NK-92 (cell line): ENCODE results near the gene ERICH6.
"Not testable (repeated sequence)": the region's sequence is repeated elsewhere in the genome, so short reads cannot be mapped to it uniquely, and the experiment has no call there.

ENCODE experiments used
- DNase-seq: peaks from one replicate; lab custom pipeline; 2025; ENCODE audit not compliant: unreplicated experiment; lab: John Stamatoyannopoulos, UW

The ERICH6 gene

DNA sequence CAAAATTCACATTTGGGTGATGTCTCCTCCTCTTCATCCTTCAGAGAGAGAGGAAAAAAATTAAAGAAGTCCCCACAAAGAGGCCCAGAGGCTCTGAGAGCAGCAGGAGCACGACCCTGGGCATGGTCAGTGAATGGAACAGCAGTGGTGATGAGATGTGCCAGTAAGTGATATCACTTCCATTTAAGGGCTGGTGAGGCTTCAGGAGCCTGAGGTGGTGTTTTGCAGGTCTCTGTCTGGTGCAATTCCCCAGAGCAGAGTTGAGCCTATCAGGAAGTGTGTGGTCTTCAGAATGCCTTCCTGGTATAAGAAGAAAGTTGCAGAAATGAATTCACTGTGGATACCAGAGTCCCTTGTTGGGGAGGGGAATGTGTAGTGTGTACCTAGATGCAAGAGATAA, 21.4 kb downstream of the ERICH6 start:
- DNase-seq = no peak

DNA sequence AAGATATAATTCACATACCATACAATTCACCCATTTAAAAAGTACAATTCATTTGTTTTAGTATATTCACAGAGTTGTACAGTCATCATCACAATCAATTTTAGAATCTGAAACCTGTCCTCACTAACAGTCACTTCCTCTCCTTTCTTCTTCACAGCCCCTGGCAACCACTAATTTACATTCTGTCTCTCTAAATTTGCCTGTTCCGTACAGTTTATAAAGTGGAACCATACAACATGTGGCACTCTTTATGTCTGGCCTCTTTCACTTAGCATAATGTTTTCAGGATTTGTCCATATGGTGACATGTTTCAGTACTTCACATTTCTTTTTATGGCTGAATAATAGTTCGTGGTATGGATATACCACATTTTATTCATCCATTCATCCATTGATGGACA, 22.7 kb downstream of the ERICH6 start:
- no peak for DNase-seq

DNA sequence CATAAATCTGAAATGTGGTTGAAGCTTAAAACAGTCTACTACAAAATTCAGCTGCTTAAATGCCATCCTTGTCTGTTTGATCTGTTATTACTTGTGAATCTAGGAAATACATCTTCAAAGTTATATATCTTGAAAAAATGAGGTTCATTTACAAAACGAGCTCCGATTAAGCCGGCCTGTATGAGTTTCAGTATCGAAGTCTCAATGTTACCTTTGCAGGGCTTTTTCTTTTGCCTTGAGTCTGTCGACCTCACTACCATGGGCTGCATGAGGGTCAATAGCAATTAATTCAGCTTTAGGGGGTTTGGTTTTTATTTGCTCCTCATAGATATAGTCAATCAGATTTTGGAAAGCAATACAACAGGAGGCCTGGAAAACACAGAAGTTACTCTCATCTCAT, 23.2 kb downstream of the ERICH6 start:
- DNase-seq = no peak

DNA sequence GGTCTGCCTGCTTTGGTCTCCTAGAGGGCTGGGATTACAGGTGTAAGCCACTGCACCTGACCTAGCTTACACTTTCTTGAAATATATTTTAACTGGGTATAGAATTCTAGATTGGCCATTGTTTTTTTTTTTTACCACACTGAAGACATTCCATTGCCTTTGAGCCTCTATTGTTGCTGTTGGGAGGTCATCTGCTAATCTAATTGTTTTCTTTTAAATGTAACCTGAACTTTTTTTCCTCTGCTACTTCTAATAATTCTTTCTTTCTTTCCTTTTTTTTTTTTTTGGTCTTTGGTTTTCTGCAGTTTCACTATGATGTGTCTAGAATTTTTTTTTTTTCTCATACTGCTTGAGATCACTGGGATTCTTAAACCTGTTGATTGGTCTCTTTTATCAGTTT, 28.1 kb downstream of the ERICH6 start:
- no peak for DNase-seq

DNA sequence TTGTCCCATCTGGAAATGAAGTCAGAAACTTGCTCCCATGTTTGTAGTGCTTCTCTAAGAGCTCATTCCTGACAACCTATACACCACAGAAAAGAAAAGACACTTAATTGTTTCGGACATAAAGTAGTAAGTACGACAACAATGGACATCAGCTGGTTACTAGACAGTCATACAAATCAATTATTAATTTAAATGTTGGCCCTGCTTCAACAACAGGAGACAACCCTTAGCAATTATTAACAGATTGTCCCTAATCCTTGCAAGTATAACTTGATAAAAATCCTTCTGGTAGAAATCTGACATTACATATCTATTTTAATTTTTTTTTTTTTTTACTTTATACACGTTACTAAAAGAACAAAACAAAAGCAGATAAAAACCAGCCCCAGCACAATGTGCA, 29.8 kb downstream of the ERICH6 start:
- DNase-seq = no peak

DNA sequence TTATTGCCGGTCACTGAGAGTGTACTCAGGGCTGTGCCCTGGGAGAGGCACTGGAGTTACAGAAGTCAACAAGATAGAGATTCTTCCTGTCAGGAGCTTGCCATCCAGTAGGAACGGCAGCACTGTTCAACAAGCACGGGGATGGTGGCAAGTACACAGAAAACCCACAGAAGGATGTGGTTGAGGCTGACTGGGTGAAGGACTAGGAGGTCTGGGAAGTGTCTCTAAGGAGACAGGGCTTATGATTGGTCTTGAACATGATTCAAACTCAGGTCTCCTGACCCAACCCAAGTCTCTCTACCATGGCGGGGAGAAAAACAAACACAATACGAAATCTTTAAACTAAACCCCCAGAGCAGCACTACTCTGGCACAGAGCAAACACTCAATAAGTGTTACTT, 37.6 kb downstream of the ERICH6 start:
- no peak for DNase-seq

DNA sequence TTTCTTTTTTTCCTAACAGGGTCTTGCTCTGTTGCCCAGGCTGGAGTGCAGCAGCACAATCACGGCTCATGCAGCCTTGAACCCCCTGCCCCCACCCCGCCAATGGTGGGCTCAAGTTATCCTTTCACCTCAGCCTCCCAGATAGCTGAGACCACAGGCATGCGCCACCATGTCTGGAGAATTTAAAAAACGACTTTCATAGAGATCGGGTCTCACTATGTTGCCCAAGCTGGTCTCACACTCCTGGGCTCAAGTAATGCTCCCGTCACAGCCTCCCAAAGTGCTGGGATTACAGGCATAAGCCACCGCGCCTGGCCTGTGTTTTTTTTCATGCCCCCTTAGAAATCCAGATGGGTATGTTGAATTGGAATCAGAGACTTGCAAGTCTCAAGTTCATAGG, 40.3 kb downstream of the ERICH6 start:
- no peak for DNase-seq

DNA sequence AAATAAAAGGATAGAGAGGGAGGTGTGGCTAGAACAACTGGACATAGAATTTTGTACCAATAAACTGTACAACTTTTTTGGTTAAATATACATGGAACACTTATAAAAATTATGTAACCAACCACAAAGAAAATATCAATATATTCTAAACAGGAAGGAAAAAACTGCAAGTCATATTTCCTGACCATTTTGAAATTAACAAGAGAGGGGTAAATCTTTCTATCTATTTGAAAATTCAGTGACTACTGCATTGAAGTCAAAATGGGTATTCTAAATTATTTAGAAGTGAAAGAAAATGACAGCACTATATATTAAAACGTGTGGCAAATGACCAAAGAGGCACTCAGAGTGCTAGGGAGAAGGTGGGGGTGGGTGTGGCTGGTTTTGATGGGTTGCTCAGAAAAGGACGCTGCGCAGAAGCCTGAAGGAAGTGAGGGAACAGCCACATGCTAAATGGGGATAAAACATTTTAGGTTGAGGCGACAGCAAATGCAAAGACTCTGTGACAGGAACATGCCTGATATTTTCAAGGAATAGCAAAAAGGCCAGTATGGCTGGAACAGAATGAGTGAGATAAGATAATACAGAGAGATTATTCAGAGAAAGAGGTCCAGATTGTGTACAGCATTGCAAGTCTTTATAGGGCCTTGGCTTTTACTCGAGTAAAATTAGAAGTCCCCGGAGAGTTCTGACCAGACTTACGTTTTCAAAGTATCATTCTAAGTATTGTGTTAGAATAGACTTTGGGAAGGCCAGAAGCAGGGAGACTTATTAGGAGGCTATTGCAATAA, 41.1 kb downstream of the ERICH6 start:
- no peak for DNase-seq

DNA sequence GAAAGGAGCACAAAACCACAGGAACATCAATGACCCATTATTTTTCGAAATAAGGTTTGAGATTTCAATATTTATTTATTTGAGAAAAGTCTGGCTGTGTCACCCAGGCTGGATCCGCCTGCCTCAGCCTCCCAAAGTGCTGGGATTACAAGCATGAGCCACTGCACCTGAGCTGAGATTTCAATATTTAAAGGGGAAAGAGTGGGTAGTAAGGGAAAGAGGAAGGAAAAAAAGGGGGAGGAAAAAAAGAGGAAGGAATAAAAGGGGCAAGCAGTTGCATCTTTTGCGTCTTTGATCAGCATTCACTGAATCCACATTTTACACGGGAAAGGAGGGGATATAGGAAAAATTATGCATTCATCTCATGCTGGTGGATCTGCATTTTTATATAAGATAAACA, 47.4 kb downstream of the ERICH6 start:
- no peak for DNase-seq

DNA sequence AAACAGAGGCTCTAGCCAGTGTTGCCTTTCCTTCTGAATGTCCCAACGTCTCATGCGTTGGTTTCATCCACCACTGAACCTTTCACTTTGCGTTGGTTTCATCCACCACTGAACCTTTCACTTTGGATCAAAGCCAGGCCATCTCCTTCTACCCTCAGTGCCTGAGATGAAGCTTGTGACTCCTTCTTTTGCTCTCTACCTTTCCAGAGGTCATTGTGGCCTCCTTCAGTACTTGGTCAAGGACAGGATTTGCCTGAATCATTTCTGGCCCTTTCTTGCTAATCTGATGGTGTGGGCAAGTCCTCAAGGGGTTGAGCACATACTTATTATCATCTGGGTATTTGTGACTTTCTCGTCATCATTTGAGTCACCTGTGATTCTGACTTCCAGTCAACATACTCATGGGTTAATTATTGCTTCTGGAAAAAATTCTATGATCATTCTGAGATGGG, 50.6 kb downstream of the ERICH6 start:
- no peak for DNase-seq

DNA sequence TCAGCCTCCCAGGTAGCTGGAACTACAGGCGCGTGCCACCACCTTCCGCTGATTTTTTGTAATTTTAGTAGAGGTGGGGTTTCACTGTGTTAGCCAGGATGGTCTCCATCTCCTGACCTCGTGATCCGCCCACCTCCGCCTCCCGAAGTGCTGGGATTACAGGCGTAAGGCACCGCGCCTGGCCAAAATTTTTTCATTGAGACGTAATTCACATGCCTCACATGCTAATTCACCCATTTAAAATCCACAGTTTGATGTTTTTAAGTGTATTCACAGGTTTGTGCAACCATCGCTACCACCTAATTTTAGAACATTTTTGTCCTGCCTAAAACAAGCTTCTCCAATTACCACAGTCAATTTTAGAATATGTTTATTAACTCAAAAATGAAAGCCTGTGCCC, 63.5 kb downstream of the ERICH6 start:
- no peak for DNase-seq

DNA sequence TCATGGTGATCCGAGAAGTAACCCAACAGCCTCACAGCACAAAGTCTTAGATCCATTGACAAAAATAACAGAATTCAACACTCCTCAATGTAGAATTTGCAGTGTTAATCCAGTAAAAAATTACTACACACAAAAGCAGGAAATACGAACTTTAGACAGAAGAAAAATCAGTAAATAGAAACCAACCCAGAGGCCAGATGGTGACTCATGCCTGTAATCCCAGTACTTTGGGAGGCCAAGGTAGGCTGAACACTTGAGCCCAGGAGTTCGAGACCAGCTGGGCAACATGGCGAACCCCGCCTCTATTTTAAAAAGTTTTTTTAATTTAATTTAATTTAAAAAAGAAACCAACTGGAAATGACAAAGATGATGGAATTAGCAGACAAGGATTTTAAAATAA, 64.5 kb downstream of the ERICH6 start:
- DNase-seq = no peak

DNA sequence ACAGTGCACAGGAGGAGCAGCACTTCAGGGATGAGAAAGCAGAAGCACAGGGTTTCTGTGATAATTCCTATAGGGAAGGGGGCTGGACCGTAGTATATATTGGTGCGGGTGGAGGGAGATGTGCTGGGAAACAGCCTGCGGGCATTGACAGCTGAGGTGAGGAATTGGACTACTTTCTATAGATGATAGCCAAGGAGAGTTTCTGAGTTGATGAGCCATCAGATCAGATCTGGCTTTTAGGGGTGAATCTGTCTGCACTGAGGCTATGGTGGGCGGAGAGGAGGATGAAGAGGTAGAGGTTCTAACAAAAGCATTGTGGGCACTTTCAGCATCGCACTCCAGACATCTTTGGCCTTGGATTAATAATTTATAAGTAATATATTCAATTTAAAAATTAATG, 67.5 kb downstream of the ERICH6 start:
- DNase-seq = no peak

DNA sequence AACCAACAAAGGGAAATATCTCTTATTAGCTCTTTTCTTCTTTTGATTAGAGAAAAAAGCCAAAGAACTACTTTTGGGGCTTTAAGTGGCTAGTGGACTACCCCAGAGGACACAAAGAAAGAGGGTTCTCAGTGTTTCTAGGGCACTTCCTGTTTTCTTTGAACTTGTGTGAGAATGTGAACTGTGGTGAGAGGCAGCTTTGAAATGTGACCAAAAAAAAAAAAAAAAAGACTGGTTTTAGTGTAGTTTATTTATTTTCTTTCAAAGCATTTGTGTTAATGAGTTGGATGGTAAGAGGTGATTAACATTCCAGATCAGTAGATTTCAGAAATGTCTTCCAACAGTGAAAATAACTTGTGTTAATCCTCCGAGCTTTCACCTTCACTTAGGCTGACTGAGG, 68.2 kb downstream of the ERICH6 start:
- DNase-seq = no peak

DNA sequence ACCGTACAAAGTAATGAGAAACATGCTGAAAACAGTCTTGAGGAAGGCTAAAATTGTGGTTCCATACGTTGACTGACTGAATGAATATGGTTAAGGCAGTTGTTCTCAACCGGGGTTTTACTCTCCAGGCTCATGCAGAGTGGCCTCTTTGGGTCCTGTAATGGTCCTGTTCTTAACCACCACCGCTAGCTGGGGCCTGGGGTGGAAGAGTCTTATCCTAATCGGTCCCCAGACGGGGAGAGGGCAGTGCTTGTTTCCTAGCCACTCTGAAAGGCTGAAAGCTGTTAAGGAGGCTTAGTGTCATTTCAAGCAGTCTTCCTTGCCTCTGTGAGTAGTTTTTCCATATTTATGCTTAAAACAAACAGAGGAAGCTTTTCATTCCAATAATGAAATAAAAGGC, 68.6 kb downstream of the ERICH6 start:
- no peak for DNase-seq

DNA sequence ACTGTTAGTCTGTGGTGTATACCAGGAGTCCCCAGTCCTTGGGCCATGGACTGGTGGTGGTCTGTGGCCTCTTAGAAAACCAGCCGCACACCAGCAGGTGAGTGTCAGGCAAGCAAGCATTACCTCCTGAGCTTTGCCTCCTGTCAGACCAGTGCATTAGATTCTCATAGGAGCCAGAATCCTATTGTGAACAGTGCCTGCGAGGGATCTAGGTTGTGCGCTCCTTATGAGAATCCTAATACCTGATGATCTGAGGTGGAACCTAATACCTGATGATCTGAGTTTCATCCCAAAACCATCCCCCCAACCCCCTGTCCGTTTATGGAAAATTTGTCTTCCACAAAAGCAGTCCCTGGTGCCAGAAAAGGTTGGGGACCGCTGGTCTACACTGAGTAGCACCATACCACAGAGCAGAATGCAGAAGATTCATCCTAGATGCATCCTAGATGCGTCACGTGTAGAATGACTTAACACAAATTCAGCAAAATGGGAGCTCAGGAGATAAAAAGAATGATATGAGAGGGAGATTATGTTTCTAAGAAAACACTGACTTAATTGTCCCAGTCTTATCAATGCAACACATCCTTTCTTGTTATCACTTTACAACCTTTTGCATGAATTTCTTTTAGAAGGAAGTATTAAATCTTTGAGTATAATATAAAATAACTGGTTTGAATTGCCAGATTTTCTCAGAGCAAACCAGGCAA, 72.1 kb downstream of the ERICH6 start:
- DNase-seq = no peak

DNA sequence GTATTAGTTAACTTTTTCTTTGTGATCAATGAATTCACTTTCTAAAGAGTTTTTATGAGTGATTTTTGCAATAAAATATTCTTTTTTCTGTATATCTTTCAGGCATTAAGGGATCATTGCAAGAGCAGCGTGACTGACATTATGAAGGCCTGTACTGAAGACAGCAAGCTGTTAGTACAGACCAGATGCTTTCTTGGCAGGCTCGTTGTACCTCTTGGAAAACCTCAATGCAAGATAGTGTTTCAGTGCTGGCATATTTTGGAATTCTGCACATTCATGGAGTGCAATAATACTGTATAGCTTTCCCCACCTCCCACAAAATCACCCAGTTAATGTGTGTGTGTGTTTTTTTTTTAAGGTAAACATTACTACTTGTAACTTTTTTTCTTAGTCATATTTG, 76.2 kb downstream of the ERICH6 start:
- DNase-seq = no peak

DNA sequence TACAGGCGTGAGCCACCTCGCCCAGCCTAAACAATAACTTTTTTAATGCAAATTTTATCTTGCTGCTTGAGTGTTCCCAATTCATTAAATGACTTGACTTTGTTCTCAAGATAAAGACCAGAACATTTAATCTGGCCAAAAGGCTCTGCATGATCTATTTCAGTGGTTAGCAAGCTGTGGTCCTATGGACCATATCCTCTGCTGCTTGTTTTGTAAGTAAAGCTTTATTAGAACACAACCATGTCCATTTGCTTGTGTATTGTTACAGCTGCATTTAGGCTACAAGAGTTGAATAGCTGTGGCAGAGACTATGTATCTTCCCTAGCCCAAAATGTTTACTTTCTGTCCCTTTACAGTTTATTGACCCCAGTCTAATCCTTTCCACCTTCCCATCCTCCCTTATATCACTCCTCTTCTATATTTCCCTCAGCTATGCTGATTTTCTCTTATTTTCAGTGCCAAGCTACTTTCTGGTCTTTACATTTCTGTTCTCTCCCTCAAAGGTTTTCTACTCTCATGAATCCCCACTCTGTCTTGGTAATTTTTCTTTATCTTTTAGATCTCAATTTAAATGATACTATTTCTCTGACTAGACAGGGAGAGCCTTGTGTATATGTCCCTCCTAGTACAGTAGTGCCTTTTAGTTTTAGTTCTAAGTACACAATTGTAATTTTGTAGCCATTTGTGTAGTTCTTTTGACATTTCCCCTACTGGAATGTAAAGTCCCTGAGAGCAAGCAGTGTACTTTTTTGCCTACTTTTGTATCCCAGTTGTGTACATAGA, 77.4 kb downstream of the ERICH6 start:
- DNase-seq = no peak

DNA sequence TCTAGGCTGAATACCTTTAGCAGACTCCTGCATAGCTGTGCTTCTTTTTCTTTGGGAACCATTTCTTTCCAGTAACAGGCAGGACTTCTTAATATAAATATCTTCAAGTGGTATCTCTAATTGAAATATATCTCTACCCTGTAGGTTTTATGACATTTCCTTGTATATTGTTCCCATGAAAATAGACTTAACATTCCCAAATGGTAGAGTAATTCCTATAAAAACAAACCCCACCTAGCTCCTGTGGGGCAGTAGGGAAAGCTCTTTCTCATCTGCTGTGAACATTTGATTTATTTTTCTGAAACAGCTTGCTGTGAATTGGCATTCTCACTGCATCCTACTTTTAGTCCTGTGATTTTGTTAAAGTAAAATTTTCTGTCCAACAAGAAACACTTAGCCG, 79.8 kb downstream of the ERICH6 start:
- no peak for DNase-seq

DNA sequence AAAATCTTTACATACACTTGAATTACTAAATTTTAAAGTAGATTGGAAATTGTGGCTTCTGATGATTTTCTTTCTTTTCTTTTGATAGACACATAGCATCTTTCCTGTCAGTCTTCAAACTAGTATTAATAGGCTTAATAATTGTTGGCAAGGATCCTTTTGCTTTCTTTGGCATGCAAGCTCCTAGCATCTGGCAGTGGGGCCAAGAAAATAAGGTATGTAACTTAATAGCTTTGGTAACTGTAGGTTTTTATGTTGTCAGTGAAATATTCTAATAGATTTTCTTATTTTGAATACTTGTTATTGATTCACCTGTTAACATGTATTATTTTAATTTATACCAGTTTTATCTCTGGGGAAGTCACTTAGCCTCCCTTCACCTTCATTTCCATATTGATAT, 80.8 kb downstream of the ERICH6 start:
- DNase-seq = not testable (repeated sequence)

DNA sequence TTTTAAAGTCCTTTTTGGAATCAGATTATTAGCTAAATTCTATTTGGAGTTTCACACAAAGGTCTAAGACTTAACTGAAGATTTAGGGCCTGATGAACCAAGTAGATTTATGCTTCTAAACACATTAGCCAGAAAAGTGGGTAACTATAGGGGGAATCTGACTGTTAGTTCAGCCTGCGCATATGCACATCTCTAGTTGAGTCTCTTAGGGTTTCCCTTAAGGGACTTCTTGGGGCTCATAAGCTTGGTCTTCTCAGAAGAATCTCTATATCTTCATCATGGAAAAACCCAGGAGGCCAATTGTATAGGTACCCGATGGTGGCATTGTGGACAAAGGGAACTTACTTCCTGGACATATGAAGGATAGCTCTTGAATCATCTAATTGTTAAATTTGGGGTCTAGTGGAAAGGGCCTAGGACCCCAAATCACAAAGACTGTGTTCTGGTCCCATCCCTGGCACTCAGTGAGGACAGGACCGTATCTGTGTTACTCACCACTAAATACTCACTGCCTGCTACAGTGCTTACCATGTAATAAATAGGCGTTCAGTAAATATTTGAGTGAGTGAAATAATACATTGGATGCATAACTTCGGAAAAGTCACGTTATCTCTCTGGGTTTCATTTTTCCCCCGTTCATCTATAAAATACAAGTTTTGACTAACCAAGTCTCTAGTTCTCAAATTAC, 83.6 kb downstream of the ERICH6 start:
- DNase-seq = no peak
